ENCODE results near the gene DNPEP.
"Not testable (repeated sequence)": the region's sequence is repeated elsewhere in the genome, so short reads cannot be mapped to it uniquely, and the experiment has no call there.

The DNPEP gene

DNA sequence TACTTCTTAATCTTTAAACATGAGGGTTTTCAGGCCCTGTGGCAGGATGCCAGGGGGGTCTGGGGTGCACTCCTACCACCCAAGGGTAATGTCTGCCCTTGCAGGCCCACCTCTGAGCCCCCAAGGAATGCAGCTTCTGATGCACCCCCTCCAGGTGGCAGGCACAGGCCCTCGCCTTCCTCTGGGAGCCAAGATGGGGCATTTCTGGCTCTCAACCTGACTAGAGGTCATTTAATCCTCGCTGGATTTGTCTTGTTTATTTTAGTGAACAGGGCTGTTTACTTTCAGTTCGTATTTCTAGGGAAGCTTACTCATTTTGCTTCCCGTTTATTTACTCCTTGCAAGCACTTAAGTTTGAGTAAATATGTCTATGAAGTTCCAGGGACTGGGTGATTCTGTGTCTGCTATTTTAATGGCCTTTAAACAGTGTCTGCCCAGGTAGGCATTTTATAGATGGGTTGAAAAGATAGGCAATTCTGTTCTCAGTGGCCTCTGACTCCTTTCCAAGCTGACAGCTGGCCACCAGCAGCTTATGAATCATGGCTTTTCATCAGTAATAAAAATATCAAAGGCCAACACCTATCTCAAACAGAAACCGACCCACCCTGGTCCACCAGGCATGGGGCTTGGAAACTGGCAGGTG is 11.1 kb upstream of the DNPEP start:
- DNase-seq = no peak

DNA sequence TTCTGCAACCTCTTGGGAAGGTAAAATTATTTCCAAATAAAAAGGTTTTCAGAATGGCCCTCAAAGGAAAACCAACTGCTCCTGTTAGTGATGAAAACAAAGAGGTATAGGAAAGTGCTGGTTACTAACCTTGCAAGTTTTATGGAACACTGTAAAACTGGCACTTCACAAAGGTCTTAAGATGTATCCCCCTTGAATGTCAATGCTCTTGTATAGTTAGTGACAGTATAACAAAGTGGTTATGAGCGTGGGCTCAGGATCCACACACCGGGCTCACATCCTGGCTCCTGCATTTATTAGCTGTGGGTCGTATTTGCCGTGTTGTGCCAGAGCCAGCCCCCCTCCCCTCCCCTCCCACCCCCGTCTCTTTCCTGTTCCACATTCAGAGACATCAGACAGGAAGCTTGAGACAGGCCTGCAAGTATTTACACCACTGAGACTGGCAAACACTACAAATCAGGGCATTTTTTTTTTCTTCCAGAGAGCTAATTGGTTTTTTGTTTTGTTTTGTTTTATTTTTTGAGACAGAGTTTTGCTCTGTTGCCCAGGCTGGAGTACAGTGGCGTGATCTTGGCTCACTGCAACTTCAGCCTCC is 9.2 kb upstream of the DNPEP start:
- DNase-seq = no peak

DNA sequence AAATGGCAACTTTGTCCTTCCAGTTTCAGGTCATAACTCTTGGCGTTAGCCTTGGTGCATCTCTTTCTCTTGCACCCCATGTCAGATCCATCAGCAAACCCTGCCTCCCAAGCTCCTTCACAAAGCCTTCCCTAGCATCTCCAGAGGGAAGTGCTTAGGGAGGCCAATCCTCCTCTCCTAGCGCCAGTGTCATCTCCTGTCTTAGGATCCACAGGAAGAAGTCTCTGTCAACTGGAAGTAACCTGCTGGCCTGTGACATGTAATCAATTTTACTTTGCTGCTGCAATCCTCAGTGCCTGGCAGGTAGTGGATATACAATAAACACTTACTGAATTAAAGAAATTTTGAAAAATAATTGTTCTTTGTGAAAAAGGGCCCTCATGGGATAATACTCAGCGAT is 7.9 kb upstream of the DNPEP start:
- DNase-seq = no peak

DNA sequence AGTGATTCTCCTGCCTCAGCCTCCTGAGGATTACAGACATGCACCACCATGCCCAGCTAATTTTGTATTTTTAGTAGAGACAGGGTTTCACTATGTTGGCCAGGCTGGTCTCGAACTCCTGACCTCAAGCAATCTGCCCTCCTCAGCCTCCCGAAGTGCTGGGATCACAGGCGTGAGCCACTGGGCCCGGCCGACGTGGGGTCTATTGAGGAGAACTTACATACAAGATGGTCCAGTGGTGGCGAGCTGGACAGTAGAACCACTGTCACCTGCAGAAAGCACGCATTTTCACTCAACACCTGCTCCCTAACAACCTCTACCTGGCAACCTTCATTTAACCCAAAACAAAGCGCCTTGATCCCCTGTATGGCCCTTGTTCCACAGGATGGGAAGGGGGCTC is 7.3 kb upstream of the DNPEP start:
- DNase-seq = not testable (repeated sequence)

DNA sequence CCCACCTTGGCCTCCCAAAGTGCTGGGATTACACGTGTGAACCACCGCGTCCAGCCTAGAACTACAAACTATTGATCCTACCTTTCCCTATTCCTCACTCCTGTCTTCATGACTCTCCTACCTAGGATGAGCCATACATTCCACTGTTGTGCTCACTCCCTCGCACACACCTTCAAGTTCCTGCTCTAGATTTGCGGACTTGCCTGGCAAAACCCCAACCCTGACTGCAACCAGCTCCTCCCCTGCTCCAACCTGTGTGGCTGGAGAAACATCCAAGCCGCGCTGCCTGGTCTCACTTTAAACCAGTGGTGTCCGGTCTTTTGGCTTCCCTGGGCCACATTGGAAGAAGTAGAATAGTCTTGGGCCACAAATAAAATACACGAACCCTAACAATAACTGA is 5.0 kb upstream of the DNPEP start:
- DNase-seq = no peak

DNA sequence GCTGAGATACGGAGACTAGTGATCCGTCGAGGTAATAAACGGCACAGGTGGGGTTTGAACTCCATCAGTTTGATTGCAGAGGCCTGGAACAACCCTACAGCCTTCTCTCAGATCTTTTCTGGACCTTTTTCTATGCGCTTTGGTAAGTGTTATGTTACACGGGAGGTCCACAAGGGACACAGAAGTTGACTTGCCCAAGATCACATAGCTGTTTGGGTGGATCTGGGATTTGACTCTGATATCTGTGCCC is 1.1 kb upstream of the DNPEP start:
- no peak for DNase-seq

DNA sequence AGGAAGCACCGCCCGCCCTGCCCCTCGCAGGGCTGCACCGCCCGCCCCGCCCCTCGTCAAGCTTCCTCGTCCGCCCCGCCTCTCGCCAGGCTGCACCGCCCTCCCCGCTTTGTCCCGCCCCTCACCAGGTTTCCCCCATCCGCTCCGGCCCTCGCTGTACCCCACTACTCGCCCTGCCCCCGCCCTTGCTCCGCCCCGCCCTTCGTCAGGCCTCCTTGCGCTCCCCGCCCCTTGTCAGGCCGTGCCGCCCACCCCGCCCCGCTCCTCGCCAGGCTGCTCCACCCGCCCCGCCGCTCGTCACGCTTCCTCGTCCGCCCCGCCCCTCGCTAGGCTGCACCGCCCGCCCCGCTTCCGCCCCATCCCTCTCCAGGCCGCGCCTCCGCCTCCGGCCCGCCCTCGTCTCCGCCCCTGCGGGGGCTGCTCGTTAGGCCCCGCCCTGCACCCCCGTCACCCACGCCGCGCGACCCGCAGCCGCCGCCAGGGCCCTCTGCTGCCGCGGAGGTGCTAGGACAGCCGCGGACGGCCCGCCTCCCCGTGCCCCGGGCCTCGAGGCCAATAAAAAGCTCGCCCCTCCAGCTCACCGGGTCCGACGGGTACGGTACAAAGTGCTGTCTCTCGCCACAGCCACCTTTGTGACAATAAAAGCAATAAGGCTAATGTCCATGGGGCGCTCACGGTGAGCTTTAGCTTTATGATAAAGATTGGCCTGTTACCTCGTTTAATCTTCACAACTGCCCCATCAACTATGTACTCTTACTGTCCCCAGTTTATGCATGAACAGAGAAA is 602 bp upstream of the DNPEP start:
- peak; percentile 59 for DNase-seq

DNA sequence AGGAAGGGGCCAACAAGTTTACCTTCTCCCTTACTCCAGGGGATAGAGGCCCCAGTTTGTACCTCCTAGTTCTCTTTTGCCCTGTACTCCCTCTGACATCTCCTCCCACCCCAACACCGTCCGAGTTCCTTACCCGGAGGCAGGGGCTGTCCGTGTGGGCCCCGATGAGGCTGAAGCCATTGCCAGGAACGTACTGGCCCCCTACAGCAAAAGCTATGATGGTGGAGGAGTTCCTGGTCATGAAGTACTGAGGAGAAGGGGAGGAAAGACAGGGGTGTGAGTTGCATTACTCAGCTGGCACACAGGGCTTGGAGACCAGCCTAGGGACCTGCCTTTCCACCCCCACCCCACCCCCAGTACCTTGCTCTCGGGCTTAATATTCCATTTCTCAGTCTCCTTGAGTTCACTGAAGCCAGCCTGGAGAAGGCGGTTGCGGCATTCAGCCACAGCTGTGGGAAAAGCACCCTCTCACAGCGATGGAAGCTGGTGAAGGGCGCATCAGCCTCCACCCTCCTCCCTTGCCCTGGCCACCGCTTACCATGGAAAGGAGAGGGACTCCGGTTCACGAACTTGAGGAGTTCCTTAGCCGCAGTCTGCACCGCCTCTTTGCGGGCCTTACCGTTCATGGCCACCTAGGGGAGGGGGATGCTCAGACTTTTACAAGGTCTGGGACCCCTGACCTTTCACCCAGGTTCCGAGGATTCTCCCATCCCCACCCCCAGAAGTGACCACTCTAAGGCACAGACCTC is 1.0 kb downstream of the DNPEP start:
- DNase-seq = no peak

DNA sequence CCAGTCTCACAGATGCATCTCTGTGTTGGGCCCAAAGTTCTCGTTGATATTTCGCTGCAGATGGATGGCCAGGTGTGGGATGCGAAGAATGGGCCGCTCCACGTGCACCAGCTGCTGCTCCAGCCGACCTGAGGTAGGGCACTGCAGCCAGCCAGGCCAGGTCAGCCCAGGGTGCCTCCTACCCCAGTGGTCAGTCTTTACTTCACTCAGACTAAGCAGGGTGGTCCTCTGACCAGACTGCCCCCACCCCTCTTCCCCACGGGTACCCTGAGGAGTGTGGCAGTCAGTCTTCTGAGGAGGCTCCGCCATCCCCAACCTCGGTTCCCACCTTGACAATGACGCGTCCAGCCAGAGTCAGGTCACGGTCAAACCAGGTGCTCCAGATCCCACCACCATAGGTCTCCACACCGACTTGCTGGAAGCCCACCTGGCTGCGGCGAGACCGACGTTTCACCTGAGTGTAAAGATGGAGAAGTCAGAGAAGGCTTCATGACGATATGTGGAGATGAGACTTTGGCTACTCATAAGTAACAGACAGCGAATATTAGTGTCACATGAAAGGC is 1.7 kb downstream of the DNPEP start:
- DNase-seq = no peak

DNA sequence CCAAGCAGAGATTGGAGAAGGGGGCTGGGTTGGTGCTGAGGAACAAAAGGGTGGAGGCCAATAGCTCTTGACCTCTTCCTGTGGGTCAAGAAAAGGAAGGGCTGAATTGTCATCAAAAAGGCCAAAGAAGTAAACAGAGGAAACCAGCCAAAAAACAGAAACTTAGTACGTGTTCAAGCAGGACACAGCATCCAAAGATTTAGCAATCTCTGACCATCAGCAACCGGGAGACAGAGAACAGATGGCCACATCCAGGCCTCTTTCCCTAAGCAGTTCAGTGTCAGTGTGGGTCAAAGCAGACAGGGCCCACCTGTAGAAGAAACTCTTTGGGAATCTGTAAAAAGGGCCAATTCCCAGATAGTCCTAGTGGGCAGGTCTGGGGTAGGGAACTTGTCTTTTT is 2.9 kb downstream of the DNPEP start:
- DNase-seq = no peak

DNA sequence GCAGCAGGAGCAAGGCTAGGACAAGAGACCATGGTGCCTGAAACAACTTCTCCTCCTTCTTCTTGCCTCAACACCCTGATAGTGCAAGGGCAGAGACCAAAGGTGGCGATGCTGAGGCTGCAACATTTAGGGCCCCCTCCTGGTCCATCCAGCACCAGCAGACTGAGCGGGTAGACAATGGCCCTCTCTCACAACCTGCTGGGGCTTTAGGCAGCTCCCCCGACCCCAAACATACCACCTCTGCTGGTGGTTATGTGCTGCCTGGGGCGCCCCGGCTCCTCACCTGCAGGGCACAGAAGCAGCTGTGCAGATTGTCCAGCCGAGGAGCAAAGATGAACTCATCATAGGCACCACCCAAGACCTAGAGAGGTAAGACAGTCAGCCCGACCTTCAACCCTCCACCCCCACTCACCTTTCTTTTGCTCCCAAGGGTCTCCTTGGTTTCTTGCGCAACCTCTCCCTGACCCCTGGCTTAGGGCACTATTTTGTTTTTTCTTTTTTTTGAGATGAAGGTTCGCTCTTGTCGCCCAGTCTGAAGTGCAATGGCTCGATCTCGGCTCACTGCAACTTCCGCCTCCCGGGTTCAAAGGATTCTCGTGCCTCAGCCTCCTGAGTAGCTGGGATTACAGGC is 3.5 kb downstream of the DNPEP start:
- DNase-seq = no peak

DNA sequence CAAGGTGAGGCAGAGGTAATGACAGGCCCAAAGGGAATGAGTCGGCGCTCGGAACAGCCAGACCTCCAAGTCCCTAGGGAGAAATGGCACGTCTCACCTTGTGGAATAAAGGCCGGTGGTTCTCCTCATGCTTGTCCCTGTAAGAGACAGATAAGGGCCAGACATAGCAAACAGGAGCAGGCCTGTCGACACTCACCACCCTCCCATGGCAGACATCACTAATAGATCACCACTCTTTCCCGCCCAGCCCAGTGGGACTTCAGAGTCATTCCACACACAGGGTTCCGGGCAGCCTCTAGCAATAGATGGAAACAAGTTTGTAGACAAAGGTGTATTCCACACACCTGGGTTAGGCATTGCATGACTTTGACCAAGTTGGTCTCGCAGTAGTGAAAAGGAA is 6.3 kb downstream of the DNPEP start:
- no peak for DNase-seq

DNA sequence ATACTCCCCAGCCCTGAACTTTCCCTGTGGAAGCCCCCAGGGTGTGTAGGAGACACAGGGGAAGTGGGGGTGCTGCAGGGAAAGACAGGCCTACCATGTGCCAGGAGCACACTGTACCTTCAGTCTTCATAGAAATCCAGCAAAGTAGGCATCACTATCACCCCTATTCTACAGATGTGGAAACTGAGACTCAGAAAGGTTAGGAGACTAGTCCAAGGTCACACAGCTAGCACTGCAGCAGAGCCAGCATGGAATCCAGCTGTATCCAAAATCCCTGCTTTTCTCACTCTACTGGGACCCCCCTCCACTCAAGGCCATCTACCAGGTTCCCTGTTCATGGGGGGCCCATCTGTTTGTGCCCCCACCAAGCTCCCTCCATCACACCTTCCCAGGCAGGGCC is 6.8 kb downstream of the DNPEP start:
- no peak for DNase-seq

DNA sequence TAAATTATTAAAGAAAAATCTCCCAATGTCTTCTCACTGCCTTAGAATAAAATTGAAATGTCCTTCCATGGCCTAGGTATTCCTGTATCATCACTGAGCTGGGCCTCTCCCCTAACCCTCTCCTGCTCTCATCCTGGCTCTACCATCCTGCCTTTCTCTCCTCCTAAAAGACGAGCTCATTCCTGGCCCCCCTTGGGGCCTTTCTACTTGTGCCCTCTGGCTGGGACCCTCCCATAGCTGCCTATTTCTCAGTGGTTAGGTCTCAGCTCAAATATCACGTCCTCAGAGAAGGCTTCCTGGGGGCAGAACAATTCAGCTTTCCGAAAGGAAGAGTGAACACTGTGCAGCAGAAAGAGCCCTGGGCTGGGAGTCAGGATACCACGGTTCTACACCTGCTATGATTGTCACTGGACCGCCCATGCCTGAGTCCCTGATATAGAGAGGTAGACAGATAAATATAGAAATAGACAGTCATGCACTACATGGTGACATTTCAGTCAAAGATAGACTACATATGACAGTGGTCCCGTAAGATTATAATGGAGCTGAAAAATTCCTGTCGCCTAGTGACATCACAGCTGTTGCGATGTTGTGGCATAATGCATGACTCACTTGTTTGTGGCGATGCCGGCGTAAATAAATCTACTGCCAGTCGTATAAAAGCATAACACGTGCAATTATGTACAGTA is 9.4 kb downstream of the DNPEP start:
- no peak for DNase-seq

DNA sequence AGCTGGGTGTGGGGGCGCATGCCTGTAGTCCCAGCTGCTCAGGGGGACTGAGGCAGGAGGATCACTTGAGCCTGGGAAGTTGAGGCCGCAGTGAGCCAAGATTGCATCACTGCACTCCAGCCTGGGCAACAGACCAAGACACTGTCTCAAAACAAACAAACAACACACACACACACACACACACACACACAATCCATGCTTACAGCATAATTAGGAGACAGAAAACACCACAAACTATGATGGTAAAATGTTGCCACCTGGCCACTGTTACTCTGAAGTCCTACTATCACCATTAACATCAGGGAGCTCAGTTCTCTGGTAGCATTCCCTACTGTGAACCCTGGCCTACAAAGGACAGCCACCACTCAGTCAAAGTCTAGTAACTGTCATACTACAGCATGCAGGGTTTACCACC is 18.3 kb downstream of the DNPEP start:
- DNase-seq = no peak

DNA sequence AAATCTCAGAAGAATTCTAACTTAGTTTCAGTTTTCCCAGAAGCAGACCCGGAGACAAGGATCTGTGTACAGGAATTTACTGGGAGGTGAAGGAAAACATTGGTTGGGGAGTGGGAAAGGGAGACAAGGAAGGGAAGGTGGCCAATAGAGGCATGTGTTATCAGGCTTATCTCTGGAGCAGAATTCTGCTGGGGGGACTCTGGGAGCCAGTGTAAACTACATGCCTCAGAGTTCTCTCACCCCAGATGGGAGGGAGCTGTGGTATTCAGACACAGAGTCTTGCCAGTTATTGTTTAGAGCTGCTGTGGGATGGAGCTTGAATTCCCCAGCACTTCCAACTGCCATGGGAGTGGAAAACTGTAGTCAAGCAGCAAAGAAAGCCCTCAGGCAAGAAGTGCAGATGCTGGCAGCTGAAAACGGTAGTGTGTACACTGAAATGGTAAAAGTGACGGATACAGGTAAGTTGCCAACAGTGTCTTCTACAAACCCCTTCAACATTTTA is 19.0 kb downstream of the DNPEP start:
- DNase-seq = no peak

DNA sequence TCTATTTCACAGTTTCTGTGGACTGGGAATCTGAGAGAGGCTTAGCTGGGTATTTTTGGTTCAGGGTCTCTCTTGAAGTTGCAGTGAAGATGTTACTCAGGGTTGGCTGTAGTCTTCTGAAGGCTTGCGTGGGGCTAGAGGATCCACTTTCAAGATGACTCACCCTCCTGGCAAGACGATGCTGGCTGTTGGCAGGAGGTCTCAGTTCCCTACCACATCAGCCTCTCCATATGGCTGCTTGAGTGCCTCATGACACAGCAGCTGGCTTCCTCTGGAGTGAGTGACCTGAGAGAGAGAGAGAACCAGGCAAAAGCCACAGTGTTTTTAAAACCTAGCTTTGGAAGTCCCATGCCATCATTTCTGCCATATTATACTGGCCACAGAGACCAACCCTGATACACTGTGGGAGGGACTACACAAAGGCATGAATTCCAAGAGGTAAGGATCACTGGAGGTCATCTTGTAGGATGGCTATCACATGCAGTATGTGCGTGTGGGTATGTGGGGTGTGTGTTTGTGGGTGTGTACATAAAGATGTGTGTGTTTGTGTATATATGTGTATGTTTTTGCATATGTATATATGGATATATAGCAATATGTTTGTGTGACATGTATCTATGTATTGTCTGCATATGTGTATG is 25.1 kb downstream of the DNPEP start:
- peak; percentile 80 for DNase-seq

DNA sequence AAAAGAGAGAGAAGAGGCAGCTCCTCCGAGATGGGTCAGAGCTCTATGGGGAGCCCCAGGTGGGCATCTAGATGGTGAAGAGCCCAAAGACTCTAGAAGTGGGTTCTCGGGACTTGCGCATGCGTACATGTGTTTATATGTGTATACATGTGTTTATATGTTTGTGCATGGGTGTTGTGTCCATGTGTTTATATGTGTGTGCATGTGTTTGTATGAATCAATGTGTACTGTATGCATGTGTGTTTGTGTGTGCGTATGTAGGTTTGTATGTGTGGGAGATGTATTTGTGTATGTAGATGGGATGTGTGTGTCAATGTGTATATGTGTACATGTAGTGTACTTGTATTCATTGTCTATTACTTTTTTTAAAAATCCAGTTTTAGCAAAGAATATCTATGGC is 25.6 kb downstream of the DNPEP start:
- DNase-seq = no peak

DNA sequence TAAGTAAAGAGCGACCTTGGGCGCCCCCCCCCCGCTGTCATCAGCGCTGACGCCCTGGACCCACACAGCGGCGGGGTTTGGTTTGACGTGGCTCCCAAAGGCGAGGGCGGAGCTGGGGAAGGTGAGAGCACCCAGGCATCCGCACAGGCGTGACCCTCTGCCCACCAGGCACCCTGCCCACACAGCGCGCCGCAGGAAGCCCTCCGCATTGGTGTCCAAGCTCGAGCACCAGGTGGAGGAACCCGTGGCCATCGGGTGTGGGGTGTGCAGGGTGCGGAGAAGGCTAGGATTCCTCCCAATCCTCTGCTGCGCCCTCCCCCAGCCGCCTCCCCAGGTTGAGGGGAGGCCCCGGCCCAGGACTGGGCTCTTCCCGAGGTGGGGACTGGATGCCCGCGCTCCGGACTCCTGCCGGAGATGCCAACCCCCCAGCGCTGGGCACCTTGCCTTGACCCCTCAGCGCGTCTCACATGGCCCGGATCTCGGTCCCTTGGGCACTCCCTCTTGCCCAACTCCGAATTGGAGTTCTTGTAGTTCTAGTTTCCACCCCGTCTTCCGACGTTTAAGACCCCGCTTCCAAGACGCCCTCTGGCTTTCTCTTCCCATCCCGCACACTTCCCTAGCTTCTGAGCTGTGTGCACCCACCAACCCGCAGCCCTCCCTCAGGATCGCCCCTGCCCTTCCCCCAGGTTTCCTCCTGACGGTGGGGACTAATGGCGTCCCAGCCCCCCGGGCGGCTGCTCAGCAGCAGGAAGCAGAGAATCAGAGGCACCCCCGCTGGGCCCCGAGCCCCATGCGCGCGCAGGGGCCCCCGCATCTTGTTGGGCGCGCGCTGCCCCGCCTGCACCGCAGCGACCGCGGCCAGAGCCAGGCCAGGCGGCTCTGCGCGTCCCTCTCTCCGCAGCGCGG is 29.3 kb downstream of the DNPEP start:
- no peak for DNase-seq

DNA sequence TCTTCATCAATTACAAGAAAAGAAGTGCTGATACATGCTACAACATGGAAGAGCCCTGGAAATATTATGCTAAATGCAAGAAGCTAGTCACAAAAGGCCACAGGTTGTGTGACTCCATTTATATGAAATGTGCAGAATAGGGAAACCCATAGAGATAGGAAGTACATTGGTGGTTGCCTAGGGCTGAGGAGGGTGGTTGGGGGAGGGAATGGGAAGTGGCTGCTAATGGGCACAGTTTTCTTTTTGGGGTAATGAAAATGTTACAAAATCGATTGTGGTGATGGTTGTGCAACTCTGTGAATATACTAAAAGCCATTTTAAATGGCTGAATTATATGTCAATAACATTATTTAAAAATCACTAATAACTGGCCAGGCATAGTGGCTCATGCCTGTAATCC is 30.9 kb downstream of the DNPEP start:
- peak; percentile 70 for DNase-seq

DNA sequence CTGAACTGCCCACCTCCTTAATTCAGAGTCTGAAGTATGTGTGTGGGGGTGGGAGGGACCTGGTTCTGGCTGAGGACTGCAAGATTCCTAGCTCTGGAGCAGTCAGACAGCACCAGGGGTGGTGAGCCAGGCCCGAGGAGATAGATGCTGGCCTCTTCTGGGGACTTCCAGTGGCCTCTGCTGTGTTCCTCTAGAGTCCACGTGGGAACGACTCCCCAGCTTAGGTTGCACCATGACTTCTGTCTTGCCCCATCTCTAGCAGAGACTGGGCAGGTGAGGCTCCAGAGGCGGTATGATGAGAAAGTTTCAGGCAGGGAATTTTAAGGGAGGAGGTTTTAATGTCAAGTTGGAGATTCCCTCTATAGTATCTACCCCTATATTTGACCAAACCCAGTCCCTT is 33.1 kb downstream of the DNPEP start:
- DNase-seq = no peak
